Keratinocyte (primary cell): ENCODE results near the gene ENDOU. TPM values are rescaled to one million over a fixed set of nuclear protein-coding genes. Genes with fewer than 3 reads are reported as not detected.
A peak's percentile ranks its signal among the peaks of the same experiment; 100 is the strongest.

Experiments
- DNase-seq: peaks from one replicate; pipeline ENCODE4 v3.0.0-alpha.2; 2011; ENCODE audit warnings: low read depth, missing footprints, low spot score
- FAIRE-seq: peaks from 2 replicates; lab custom pipeline; 2011; peaks lifted over from hg19 to GRCh38; lab: Jason Lieb, UNC
- H2AFZ ChIP-seq: 2 replicates; pipeline ENCODE4 v1.6.0; 2012; ENCODE audit warnings: low read length, control low read depth, inconsistent platforms; ENCODE audit not compliant: control insufficient read depth
- H3K27ac ChIP-seq: 2 replicates; pipeline ENCODE4 v1.5.1; 2011; ENCODE audit warnings: low read length; ENCODE audit not compliant: control insufficient read depth, insufficient read depth
- H3K27me3 ChIP-seq: 3 replicates; pipeline ENCODE4 v1.6.0; 2011; ENCODE audit warnings: low read length; ENCODE audit not compliant: control insufficient read depth, insufficient read depth; ENCODE audit errors: extremely low read depth
- H3K36me3 ChIP-seq, 2 experiments: 2 replicates in 1 of 2; 3 replicates in 1 of 2; pipeline ENCODE4 v1.5.1; 2011; ENCODE audit warnings: low read length in 2 of 2, mild to moderate bottlenecking in 1 of 2; ENCODE audit not compliant: control insufficient read depth in 2 of 2, insufficient read depth in 2 of 2; ENCODE audit errors: extremely low read depth in 1 of 2
- H3K4me1 ChIP-seq: 3 replicates; pipeline ENCODE4 v1.5.1; 2011; ENCODE audit warnings: low read length; ENCODE audit not compliant: control insufficient read depth, insufficient read depth; ENCODE audit errors: extremely low read depth
- H3K4me2 ChIP-seq: 3 replicates; pipeline ENCODE4 v1.6.0; 2011; ENCODE audit warnings: low read depth, low read length; ENCODE audit not compliant: control insufficient read depth, insufficient read depth; ENCODE audit errors: extremely low read depth
- H3K4me3 ChIP-seq, 3 experiments: fragments of 200-600 bp in 1 of 3; sonication (generic) in 1 of 3; 2 replicates in 2 of 3; 3 replicates in 1 of 3; pipeline ENCODE4 v1.5.1; 2011 to 2016; ENCODE audit warnings: low read length in 3 of 3, mild to moderate bottlenecking in 3 of 3, control low read depth in 2 of 3, inconsistent platforms in 1 of 3, low read depth in 1 of 3, mixed read lengths in 1 of 3, mixed run types in 1 of 3, moderate library complexity in 1 of 3; ENCODE audit not compliant: control insufficient read depth in 2 of 3, insufficient read depth in 2 of 3; ENCODE audit errors: extremely low read depth in 1 of 3
- H3K79me2 ChIP-seq: 2 replicates; pipeline ENCODE4 v1.6.0; 2012; ENCODE audit warnings: low read length; ENCODE audit not compliant: control insufficient read depth, insufficient read depth
- H3K9ac ChIP-seq: 3 replicates; pipeline ENCODE4 v1.6.0; 2011; ENCODE audit warnings: low read length; ENCODE audit not compliant: control insufficient read depth, insufficient read depth; ENCODE audit errors: extremely low read depth
- H3K9me1 ChIP-seq: 3 replicates; pipeline ENCODE4 v1.6.0; 2011; ENCODE audit warnings: low read length; ENCODE audit not compliant: control insufficient read depth, insufficient read depth; ENCODE audit errors: extremely low read depth
- H3K9me3 ChIP-seq: 2 replicates; pipeline ENCODE4 v1.5.1; 2012; ENCODE audit warnings: low read depth, low read length; ENCODE audit not compliant: control insufficient read depth
- H4K20me1 ChIP-seq: 3 replicates; pipeline ENCODE4 v1.6.0; 2011; ENCODE audit warnings: low read length; ENCODE audit not compliant: control insufficient read depth, insufficient read depth; ENCODE audit errors: extremely low read depth
- CTCF ChIP-seq, 3 experiments: IDR thresholded peaks in 1 of 3; conservative IDR thresholded peaks in 1 of 3; optimal IDR thresholded peaks in 1 of 3; 2 replicates in 2 of 3; 3 replicates in 1 of 3; pipeline versions ENCODE3 to v1.5.1; 2011; ENCODE audit warnings: low read length in 3 of 3, mild to moderate bottlenecking in 3 of 3, moderate library complexity in 2 of 3, control low read depth in 1 of 3, inconsistent platforms in 1 of 3; ENCODE audit not compliant: insufficient read depth in 2 of 3; ENCODE audit errors: extremely low read depth in 1 of 3
- EZH2 ChIP-seq: IDR thresholded peaks from one replicate; pipeline ENCODE4 v1.6.1; 2012; ENCODE audit warnings: inconsistent platforms, mild to moderate bottlenecking, low read length, moderate library complexity
- dilution Hi-C: fragments of 300-500 bp; cut with MboI; formaldehyde crosslinking; loops from one replicate; pipeline ENCODE4 v1.7.0; 2020; ENCODE audit warnings: low sequenced_read_pairs; ENCODE audit not compliant: extremely low pct_ligation_motif_present
- polyA plus RNA-seq, 5 experiments: library from polyadenylated mRNA; depleted of rRNA in 3 of 5; stranded (reverse) in 3 of 5; stranded (forward) in 1 of 5; unstranded in 1 of 5; fragments of >200 nt; gene quantifications; 1 replicate in 1 of 5; 2 replicates in 3 of 5; 3 replicates in 1 of 5; pipeline versions ENCODE4 v1.2.1 to v1.2.3, GENCODE V29; 2011 to 2012; ENCODE audit warnings: missing spikeins in 2 of 5, low read depth in 1 of 5, low replicate concordance in 1 of 5

Gene ENDOU
- polyA plus RNA-seq, 1 donor (not counting 4 experiments of a cell fraction or from before 2014, with no cell fraction given): 0.33 TPM

- peak overlapping the region; percentile 72 for H3K9ac ChIP-seq
- no peaks in the 10 kb centered on the region for H4K20me1 ChIP-seq
- H3K27me3 ChIP-seq: no peaks in the 10 kb centered on the region
- H3K79me2 ChIP-seq: no peaks in the 10 kb centered on the region
- peaks cover 5 to 15% of the 10 kb centered on the region in 2 experiments for H3K36me3 ChIP-seq
- peak overlapping the region; percentile 93 for H3K27ac ChIP-seq
- TF ChIP-seq EZH2 (no peak), CTCF (optimal IDR thresholded peaks at IDR 0.05 in 1 of 3, IDR thresholded peaks at IDR 0.05 in 1 of 3, conservative IDR thresholded peaks at IDR 0.05 in 1 of 3; ENCODE audit: extremely low read depth in 1 of 3, insufficient read depth in 2 of 3, low read length in 3 of 3) (no peak)
- peak overlapping the region in 2 of 3 experiments; percentile 25 to 31 for H3K4me3 ChIP-seq
- DNase-seq: peak; percentile 89
- FAIRE-seq: peak; percentile 94
- dilution Hi-C loops: no loop called here
- no peaks in the 10 kb centered on the region for H3K9me3 ChIP-seq
- H3K9me1 ChIP-seq: peaks cover 4% of the 10 kb centered on the region
- H3K4me1 ChIP-seq: peaks cover 63% of the 10 kb centered on the region
- H3K4me2 ChIP-seq: peak overlapping the region; percentile 80
- H2AFZ ChIP-seq: no peak overlapping the region
Observed at GRCh38 chr12:47752552-47752951, 27.3 kb upstream of the ENDOU start.

- Histone ChIP-seq H3K4me2 (peak overlapping the region; percentile 80), H4K20me1 (no peaks in the 10 kb centered on the region), H3K27ac (peak overlapping the region; percentile 93), H3K9me1 (peaks cover 4% of the 10 kb centered on the region), H2AFZ (no peak overlapping the region), H3K36me3 (peaks cover 5 to 19% of the 10 kb centered on the region in 2 experiments), H3K9ac (peak overlapping the region; percentile 72), H3K9me3 (no peaks in the 10 kb centered on the region), H3K79me2 (no peaks in the 10 kb centered on the region), H3K4me3 (peak overlapping the region in 1 of 3 experiments; percentile 25), H3K4me1 (peaks cover 62% of the 10 kb centered on the region), H3K27me3 (no peaks in the 10 kb centered on the region)
- no peak for TF ChIP-seq CTCF (optimal IDR thresholded peaks at IDR 0.05 in 1 of 3, IDR thresholded peaks at IDR 0.05 in 1 of 3, conservative IDR thresholded peaks at IDR 0.05 in 1 of 3; ENCODE audit: extremely low read depth in 1 of 3, insufficient read depth in 2 of 3, low read length in 3 of 3)
- TF ChIP-seq EZH2: no peak
- no peak for FAIRE-seq
- dilution Hi-C loops: no loop called here
- no peak for DNase-seq
Observed at GRCh38 chr12:47752121-47752520, 26.8 kb upstream of the ENDOU start.
